ENCODE measurements around the gene EXOC2.

EXOC2 gene

GRCh38 chr6:731924-732323 is 39.0 kb upstream of the EXOC2 start:
- DNase-seq (ENCODE audit: low read depth) = no peak
- H3K4me3 ChIP-seq (ENCODE audit: low read depth, low read length) = no peak overlapping the region
- no peak for TF ChIP-seq MAX (IDR thresholded peaks at IDR 0.05; ENCODE audit: low read depth, low read length)
- TF ChIP-seq POLR2A (IDR thresholded peaks at IDR 0.05; ENCODE audit: extremely low read depth, insufficient read length) = no peak
- no peak for TF ChIP-seq MYC (IDR thresholded peaks at IDR 0.05; ENCODE audit: low read depth, low read length)
- TF ChIP-seq CTCF (IDR thresholded peaks at IDR 0.05; ENCODE audit: low read depth, low read length) = no peak

GRCh38 chr6:729606-730320 is 36.8 kb upstream of the EXOC2 start:
- no peak for TF ChIP-seq POLR2A (IDR thresholded peaks at IDR 0.05; ENCODE audit: extremely low read depth, insufficient read length)
- TF ChIP-seq CTCF (IDR thresholded peaks at IDR 0.05; ENCODE audit: low read depth, low read length) = no peak
- no peak for TF ChIP-seq MYC (IDR thresholded peaks at IDR 0.05; ENCODE audit: low read depth, low read length)
- TF ChIP-seq MAX (IDR thresholded peaks at IDR 0.05; ENCODE audit: low read depth, low read length) = no peak
- DNase-seq (ENCODE audit: low read depth) = no peak
- H3K4me3 ChIP-seq (ENCODE audit: low read depth, low read length) = no peak overlapping the region

- no peak overlapping the region for H3K4me3 ChIP-seq (ENCODE audit: low read depth, low read length)
- no peak for DNase-seq (ENCODE audit: low read depth)
- no peak for TF ChIP-seq MAX (IDR thresholded peaks at IDR 0.05; ENCODE audit: low read depth, low read length)
- TF ChIP-seq POLR2A (IDR thresholded peaks at IDR 0.05; ENCODE audit: extremely low read depth, insufficient read length) = no peak
- no peak for TF ChIP-seq CTCF (IDR thresholded peaks at IDR 0.05; ENCODE audit: low read depth, low read length)
- no peak for TF ChIP-seq MYC (IDR thresholded peaks at IDR 0.05; ENCODE audit: low read depth, low read length)
Observed at GRCh38 chr6:727856-728255, 34.9 kb upstream of the EXOC2 start.

GRCh38 chr6:723540-723939 is 30.6 kb upstream of the EXOC2 start:
- DNase-seq (ENCODE audit: low read depth) = peak; percentile 10
- no peak overlapping the region for H3K4me3 ChIP-seq (ENCODE audit: low read depth, low read length)
- no peak for TF ChIP-seq MYC (IDR thresholded peaks at IDR 0.05; ENCODE audit: low read depth, low read length)
- TF ChIP-seq CTCF (IDR thresholded peaks at IDR 0.05; ENCODE audit: low read depth, low read length) = peak; percentile 25

- H3K4me3 ChIP-seq (ENCODE audit: low read depth, low read length) = no peak overlapping the region
- TF ChIP-seq MYC (IDR thresholded peaks at IDR 0.05; ENCODE audit: low read depth, low read length) = no peak
- TF ChIP-seq CTCF (IDR thresholded peaks at IDR 0.05; ENCODE audit: low read depth, low read length) = no peak
- no peak for TF ChIP-seq POLR2A (IDR thresholded peaks at IDR 0.05; ENCODE audit: extremely low read depth, insufficient read length)
- TF ChIP-seq MAX (IDR thresholded peaks at IDR 0.05; ENCODE audit: low read depth, low read length) = no peak
- peak; percentile 44 for DNase-seq (ENCODE audit: low read depth)
Observed at GRCh38 chr6:722608-723007, 29.7 kb upstream of the EXOC2 start.
